K562 (cell line): Measurements from ENCODE around the gene PLCD1. TPM values are rescaled to one million over a fixed set of nuclear protein-coding genes. Genes with fewer than 3 reads are reported as not detected.

Experiments used
- CAMTA2 ChIP-seq: fragments of 250-450 bp; sonication (Bioruptor Pico); conservative IDR thresholded peaks from 2 replicates; pipeline ENCODE4 v1.5.1; 2022
- RBM17 ChIP-seq: fragments of 200-400 bp; formaldehyde crosslinking; IDR thresholded peaks from 2 replicates; pipeline ENCODE4 v1.6.1; 2017; ENCODE audit warnings: low read depth, mild to moderate bottlenecking, low read length, borderline replicate concordance
- SMAD4 ChIP-seq: fragments of 250-450 bp; sonication (Bioruptor Pico); conservative IDR thresholded peaks from 2 replicates; pipeline ENCODE4 v1.8.0; 2021; ENCODE audit warnings: inconsistent platforms, mild to moderate bottlenecking, moderate library complexity
- SRSF3 ChIP-seq: fragments of 200-400 bp; formaldehyde crosslinking; IDR thresholded peaks from 2 replicates; pipeline ENCODE4 v1.6.1; 2016; ENCODE audit warnings: mild to moderate bottlenecking, low read length, moderate library complexity; ENCODE audit not compliant: insufficient read depth
- TAF7 ChIP-seq: fragments of 450-650 bp; IDR thresholded peaks from 2 replicates; pipeline ENCODE4 v1.6.1; 2016; ENCODE audit warnings: missing genetic modification characterization, missing compliant biosample characterization
- TRIM28 ChIP-seq: fragments of 450-650 bp; IDR thresholded peaks from 2 replicates; pipeline ENCODE4 v1.6.1; 2017
- ZBTB17 ChIP-seq: fragments of 450-650 bp; formaldehyde crosslinking; IDR thresholded peaks from 2 replicates; pipeline ENCODE4 v1.4.0; 2020; ENCODE audit warnings: mild to moderate bottlenecking
- ZC3H4 ChIP-seq: sonication (generic); formaldehyde crosslinking; IDR thresholded peaks from 2 replicates; pipeline ENCODE4 v1.9.0; 2021; ENCODE audit warnings: missing genetic modification reagents, borderline replicate concordance
- ZFX ChIP-seq: sonication (generic); formaldehyde crosslinking; IDR thresholded peaks from 2 replicates; pipeline ENCODE4 v1.8.0; 2022; ENCODE audit warnings: mild to moderate bottlenecking, missing genetic modification reagents, moderate library complexity
- ZNF696 ChIP-seq: fragments of 250-450 bp; sonication (Bioruptor Pico); conservative IDR thresholded peaks from 2 replicates; pipeline ENCODE4 v1.4.0; 2020; ENCODE audit warnings: mild to moderate bottlenecking, moderate library complexity
- ZNF75A ChIP-seq: fragments of 450-650 bp; formaldehyde crosslinking; IDR thresholded peaks from 2 replicates; pipeline ENCODE4 v1.4.0; 2020; ENCODE audit warnings: mild to moderate bottlenecking
- ZNF79 ChIP-seq: fragments of 250-450 bp; sonication (Bioruptor Pico); IDR thresholded peaks from 2 replicates; pipeline ENCODE4 v1.4.0; 2020; ENCODE audit warnings: low read depth, mild to moderate bottlenecking, moderate library complexity
- polyA plus RNA-seq, 8 experiments: library from polyadenylated mRNA; depleted of rRNA in 4 of 8; stranded (reverse) in 5 of 8; unstranded in 3 of 8; fragments of >200 nt; fragmentation: Nextera tagmentation in 2 of 8; fragmentation: Illumina TruSeq in 1 of 8; extraction: Ambion mirVana in 2 of 8; extraction: Trizol in 1 of 8; gene quantifications; 2 replicates each; pipeline versions ENCODE4 v1.2.1 to v1.2.3, GENCODE V29; 2011 to 2014; ENCODE audit warnings: inconsistent platforms in 1 of 8, missing spikeins in 1 of 8
- total RNA-seq, 7 experiments: library from RNA; depleted of rRNA in 6 of 7; stranded (reverse); fragments of >200 nt in 6 of 7; fragmentation: Illumina TruSeq in 2 of 7; extraction: Trizol in 2 of 7; gene quantifications; 2 replicates each; pipeline versions ENCODE4 v1.2.1 to v1.2.3, GENCODE V29; 2011 to 2021; ENCODE audit warnings: low replicate concordance in 1 of 7
- TF ChIP-seq, protein P1 (sequence below): fragments of 450-650 bp; conservative IDR thresholded peaks from 2 replicates; pipeline ENCODE4 v1.6.1; 2016; ENCODE audit warnings: missing genetic modification characterization, low read depth, mild to moderate bottlenecking, control low read depth, missing compliant biosample characterization
- TF ChIP-seq, protein P2 (sequence below): fragments of 200-400 bp; formaldehyde crosslinking; IDR thresholded peaks from 2 replicates; pipeline ENCODE4 v1.6.1; 2017; ENCODE audit warnings: mild to moderate bottlenecking, low read depth, low read length, moderate library complexity
- TF ChIP-seq, protein P3 (sequence below): fragments of 450-650 bp; IDR thresholded peaks from 2 replicates; pipeline ENCODE4 v1.7.1; 2018; ENCODE audit warnings: mild to moderate bottlenecking, low read depth; ENCODE audit not compliant: partially characterized antibody
- TF ChIP-seq, protein P4 (sequence below): fragments of 250-450 bp; sonication (Bioruptor Pico); IDR thresholded peaks from 2 replicates; pipeline ENCODE4 v1.5.0; 2020; ENCODE audit warnings: mild to moderate bottlenecking, borderline replicate concordance
- TF ChIP-seq, protein P5 (sequence below): fragments of 250-450 bp; sonication (Bioruptor Pico); IDR thresholded peaks from 2 replicates; pipeline ENCODE4 v1.8.0; 2022; ENCODE audit warnings: inconsistent platforms, mild to moderate bottlenecking, moderate library complexity, borderline replicate concordance

The PLCD1 gene
- total and polyA plus RNA-seq, 9 of the 15 experiments (the other 6 are each of a cell fraction or from before 2014, with no cell fraction given) = 5.4 to 209 (median 116) TPM

DNA sequence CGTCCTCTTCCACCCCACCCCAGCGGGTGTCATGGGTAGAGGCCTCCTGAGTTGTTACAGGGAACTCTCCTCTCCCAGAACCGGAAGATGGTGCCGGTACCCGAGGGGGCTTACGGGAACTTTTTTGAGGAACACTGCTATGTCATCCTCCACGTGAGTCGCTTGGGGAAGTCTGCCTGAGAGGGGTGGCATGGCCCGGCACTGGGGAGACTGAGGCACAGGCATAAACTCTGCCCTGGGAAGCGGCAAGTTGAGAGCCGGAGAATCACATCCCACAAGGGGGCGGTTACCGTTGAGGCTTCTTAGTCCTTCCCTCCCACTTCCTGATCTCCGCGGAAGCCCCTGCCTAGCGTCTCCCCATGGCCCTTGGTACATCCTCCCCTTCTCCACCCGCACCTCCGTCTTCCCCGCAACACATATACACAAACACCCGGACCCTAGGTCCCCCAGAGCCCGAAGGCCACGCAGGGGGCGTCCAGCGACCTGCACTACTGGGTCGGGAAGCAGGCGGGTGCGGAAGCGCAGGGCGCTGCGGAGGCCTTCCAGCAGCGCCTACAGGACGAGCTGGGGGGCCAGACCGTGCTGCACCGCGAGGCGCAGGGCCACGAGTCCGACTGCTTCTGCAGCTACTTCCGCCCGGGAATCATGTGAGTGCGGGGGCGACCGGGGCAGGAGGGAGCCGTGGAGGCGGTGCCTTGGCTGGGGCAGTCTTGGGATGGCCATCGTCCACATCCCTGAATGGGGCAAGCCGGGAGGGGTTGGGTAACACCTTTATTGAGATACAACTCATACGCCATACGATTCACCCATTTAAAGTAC lies 35.4 kb downstream of the PLCD1 start (continued):
- no peak for TF ChIP-seq ZC3H4 (CRISPR knock-in tag)
- TF ChIP-seq, protein P1, sequence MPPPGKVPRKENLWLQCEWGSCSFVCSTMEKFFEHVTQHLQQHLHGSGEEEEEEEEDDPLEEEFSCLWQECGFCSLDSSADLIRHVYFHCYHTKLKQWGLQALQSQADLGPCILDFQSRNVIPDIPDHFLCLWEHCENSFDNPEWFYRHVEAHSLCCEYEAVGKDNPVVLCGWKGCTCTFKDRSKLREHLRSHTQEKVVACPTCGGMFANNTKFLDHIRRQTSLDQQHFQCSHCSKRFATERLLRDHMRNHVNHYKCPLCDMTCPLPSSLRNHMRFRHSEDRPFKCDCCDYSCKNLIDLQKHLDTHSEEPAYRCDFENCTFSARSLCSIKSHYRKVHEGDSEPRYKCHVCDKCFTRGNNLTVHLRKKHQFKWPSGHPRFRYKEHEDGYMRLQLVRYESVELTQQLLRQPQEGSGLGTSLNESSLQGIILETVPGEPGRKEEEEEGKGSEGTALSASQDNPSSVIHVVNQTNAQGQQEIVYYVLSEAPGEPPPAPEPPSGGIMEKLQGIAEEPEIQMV (tag) = 0 out of 2 replicates have a peak, but pooled peaks have one; percentile 61
- peak; percentile 72 for TF ChIP-seq ZBTB17 (CRISPR knock-in tag)
- TF ChIP-seq, protein P2, sequence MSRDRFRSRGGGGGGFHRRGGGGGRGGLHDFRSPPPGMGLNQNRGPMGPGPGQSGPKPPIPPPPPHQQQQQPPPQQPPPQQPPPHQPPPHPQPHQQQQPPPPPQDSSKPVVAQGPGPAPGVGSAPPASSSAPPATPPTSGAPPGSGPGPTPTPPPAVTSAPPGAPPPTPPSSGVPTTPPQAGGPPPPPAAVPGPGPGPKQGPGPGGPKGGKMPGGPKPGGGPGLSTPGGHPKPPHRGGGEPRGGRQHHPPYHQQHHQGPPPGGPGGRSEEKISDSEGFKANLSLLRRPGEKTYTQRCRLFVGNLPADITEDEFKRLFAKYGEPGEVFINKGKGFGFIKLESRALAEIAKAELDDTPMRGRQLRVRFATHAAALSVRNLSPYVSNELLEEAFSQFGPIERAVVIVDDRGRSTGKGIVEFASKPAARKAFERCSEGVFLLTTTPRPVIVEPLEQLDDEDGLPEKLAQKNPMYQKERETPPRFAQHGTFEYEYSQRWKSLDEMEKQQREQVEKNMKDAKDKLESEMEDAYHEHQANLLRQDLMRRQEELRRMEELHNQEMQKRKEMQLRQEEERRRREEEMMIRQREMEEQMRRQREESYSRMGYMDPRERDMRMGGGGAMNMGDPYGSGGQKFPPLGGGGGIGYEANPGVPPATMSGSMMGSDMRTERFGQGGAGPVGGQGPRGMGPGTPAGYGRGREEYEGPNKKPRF = no peak
- peak; percentile 66 for TF ChIP-seq SMAD4 (CRISPR knock-in tag)
- TF ChIP-seq ZNF696 = no peak
- TF ChIP-seq SRSF3 = no peak
- TF ChIP-seq CAMTA2 (CRISPR knock-in tag) = no peak
- TF ChIP-seq, protein P3, sequence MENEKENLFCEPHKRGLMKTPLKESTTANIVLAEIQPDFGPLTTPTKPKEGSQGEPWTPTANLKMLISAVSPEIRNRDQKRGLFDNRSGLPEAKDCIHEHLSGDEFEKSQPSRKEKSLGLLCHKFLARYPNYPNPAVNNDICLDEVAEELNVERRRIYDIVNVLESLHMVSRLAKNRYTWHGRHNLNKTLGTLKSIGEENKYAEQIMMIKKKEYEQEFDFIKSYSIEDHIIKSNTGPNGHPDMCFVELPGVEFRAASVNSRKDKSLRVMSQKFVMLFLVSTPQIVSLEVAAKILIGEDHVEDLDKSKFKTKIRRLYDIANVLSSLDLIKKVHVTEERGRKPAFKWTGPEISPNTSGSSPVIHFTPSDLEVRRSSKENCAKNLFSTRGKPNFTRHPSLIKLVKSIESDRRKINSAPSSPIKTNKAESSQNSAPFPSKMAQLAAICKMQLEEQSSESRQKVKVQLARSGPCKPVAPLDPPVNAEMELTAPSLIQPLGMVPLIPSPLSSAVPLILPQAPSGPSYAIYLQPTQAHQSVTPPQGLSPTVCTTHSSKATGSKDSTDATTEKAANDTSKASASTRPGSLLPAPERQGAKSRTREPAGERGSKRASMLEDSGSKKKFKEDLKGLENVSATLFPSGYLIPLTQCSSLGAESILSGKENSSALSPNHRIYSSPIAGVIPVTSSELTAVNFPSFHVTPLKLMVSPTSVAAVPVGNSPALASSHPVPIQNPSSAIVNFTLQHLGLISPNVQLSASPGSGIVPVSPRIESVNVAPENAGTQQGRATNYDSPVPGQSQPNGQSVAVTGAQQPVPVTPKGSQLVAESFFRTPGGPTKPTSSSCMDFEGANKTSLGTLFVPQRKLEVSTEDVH = peak; percentile 89
- TF ChIP-seq RBM17 = no peak
- TF ChIP-seq TAF7 = peak; percentile 90
- TF ChIP-seq ZNF79 (CRISPR knock-in tag) = 0 out of 2 replicates have a peak, but pooled peaks have one; percentile 36
- TF ChIP-seq TRIM28 = peak; percentile 85; the same call in 1 of the 2 replicates
- TF ChIP-seq ZNF75A = no peak
- TF ChIP-seq, protein P4, sequence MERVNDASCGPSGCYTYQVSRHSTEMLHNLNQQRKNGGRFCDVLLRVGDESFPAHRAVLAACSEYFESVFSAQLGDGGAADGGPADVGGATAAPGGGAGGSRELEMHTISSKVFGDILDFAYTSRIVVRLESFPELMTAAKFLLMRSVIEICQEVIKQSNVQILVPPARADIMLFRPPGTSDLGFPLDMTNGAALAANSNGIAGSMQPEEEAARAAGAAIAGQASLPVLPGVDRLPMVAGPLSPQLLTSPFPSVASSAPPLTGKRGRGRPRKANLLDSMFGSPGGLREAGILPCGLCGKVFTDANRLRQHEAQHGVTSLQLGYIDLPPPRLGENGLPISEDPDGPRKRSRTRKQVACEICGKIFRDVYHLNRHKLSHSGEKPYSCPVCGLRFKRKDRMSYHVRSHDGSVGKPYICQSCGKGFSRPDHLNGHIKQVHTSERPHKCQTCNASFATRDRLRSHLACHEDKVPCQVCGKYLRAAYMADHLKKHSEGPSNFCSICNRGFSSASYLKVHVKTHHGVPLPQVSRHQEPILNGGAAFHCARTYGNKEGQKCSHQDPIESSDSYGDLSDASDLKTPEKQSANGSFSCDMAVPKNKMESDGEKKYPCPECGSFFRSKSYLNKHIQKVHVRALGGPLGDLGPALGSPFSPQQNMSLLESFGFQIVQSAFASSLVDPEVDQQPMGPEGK (CRISPR knock-in tag) = peak; percentile 70
- no peak for TF ChIP-seq ZFX (CRISPR knock-in tag)
- TF ChIP-seq, protein P5, sequence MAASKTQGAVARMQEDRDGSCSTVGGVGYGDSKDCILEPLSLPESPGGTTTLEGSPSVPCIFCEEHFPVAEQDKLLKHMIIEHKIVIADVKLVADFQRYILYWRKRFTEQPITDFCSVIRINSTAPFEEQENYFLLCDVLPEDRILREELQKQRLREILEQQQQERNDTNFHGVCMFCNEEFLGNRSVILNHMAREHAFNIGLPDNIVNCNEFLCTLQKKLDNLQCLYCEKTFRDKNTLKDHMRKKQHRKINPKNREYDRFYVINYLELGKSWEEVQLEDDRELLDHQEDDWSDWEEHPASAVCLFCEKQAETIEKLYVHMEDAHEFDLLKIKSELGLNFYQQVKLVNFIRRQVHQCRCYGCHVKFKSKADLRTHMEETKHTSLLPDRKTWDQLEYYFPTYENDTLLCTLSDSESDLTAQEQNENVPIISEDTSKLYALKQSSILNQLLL (CRISPR knock-in tag) = no peak
